ENCODE results near the gene OGFOD3. TPM values are rescaled to one million over a fixed set of nuclear protein-coding genes. Genes with fewer than 3 reads are reported as not detected.

Gene OGFOD3
- total and polyA plus RNA-seq, 9 of the 15 experiments (the other 6 are each of a cell fraction or from before 2014, with no cell fraction given), result 0.69 to 44.7 (median 18.9) TPM

DNA sequence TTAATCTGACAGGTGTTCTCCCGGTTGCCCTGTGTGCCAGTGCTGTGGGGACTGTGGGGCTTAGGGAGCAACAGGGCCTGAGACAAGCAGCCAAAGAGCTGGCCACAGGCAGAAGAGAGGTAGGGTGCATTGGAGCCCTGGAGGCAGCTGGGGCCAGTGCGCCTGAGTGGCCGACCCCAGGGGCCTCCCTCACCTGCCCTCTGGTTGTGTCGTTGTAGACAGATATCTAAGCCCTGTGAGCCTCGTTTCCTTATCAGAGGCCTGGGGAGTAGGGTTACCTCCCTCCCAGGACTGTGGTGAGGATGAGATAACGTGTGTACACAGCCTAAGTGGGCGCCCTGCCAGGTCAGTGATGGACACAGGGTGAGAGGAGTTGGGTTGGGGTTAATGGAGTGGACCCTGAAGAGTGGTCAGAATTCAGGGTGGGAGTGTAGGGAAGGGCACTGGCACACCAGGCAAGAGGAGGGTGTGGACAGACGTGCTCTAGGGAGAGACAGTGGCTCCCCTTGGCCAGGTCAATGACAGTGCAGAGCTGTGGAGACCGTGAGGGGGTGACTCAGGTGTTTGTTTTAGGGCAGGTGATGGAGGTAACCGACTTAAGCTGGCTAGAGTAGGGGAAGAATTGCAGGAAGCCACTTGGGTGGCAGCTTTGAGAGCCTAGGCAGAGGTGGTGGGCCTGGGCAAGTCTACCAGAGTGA, 43.6 kb upstream of the OGFOD3 start (continued):
- TF ChIP-seq, protein P1, sequence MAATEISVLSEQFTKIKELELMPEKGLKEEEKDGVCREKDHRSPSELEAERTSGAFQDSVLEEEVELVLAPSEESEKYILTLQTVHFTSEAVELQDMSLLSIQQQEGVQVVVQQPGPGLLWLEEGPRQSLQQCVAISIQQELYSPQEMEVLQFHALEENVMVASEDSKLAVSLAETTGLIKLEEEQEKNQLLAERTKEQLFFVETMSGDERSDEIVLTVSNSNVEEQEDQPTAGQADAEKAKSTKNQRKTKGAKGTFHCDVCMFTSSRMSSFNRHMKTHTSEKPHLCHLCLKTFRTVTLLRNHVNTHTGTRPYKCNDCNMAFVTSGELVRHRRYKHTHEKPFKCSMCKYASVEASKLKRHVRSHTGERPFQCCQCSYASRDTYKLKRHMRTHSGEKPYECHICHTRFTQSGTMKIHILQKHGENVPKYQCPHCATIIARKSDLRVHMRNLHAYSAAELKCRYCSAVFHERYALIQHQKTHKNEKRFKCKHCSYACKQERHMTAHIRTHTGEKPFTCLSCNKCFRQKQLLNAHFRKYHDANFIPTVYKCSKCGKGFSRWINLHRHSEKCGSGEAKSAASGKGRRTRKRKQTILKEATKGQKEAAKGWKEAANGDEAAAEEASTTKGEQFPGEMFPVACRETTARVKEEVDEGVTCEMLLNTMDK (IDR thresholded peaks at IDR 0.05; ENCODE audit: borderline replicate concordance, insufficient read depth, low read depth, low read length, poor library complexity, severe bottlenecking), result no peak
- TF ChIP-seq NFRKB (IDR thresholded peaks at IDR 0.05; ENCODE audit: low read depth), result peak; percentile 54
- TF ChIP-seq ZNF79 (CRISPR knock-in tag; IDR thresholded peaks at IDR 0.05; ENCODE audit: low read depth), result no peak
- TF ChIP-seq, protein P2, sequence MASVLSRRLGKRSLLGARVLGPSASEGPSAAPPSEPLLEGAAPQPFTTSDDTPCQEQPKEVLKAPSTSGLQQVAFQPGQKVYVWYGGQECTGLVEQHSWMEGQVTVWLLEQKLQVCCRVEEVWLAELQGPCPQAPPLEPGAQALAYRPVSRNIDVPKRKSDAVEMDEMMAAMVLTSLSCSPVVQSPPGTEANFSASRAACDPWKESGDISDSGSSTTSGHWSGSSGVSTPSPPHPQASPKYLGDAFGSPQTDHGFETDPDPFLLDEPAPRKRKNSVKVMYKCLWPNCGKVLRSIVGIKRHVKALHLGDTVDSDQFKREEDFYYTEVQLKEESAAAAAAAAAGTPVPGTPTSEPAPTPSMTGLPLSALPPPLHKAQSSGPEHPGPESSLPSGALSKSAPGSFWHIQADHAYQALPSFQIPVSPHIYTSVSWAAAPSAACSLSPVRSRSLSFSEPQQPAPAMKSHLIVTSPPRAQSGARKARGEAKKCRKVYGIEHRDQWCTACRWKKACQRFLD (CRISPR knock-in tag; IDR thresholded peaks at IDR 0.05), result peak; percentile 95
- peak; percentile 81; the same call in 1 of the 2 replicates for TF ChIP-seq LARP7 (IDR thresholded peaks at IDR 0.05)
- TF ChIP-seq SREBF2 (CRISPR knock-in tag; IDR thresholded peaks at IDR 0.05), result no peak
- TF ChIP-seq TRIM28 (IDR thresholded peaks at IDR 0.05), result peak; percentile 59; the same call in 1 of the 2 replicates
- 0 out of 2 replicates have a peak, but pooled peaks have one; percentile 41 for TF ChIP-seq ZNF589 (CRISPR knock-in tag; IDR thresholded peaks at IDR 0.05; ENCODE audit: low read depth)
- peak; percentile 73 for TF ChIP-seq EP400 (IDR thresholded peaks at IDR 0.05)
- TF ChIP-seq MBD2 (IDR thresholded peaks at IDR 0.05; ENCODE audit: borderline replicate concordance, low read depth), result peak; percentile 89
- TF ChIP-seq, protein P3, sequence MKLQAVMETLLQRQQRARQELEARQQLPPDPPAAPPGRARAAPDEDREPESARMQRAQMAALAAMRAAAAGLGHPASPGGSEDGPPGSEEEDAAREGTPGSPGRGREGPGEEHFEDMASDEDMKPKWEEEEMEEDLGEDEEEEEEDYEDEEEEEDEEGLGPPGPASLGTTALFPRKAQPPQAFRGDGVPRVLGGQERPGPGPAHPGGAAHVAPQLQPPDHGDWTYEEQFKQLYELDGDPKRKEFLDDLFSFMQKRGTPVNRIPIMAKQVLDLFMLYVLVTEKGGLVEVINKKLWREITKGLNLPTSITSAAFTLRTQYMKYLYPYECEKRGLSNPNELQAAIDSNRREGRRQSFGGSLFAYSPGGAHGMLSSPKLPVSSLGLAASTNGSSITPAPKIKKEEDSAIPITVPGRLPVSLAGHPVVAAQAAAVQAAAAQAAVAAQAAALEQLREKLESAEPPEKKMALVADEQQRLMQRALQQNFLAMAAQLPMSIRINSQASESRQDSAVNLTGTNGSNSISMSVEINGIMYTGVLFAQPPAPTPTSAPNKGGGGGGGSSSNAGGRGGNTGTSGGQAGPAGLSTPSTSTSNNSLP (IDR thresholded peaks at IDR 0.05; ENCODE audit: borderline replicate concordance, low read depth, low read length), result no peak
- TF ChIP-seq ATF1 (CRISPR knock-in tag; IDR thresholded peaks at IDR 0.05), result no peak
- peak; percentile 87 for TF ChIP-seq ATF1 (tag; IDR thresholded peaks at IDR 0.05)
- TF ChIP-seq ARNT (IDR thresholded peaks at IDR 0.05), result peak; percentile 90 to 94
- no peak; the same call in 1 of the 2 replicates for TF ChIP-seq ZNF583 (CRISPR knock-in tag; IDR thresholded peaks at IDR 0.05)
- no peak for TF ChIP-seq ZZZ3 (IDR thresholded peaks at IDR 0.05)
- TF ChIP-seq, protein P4, sequence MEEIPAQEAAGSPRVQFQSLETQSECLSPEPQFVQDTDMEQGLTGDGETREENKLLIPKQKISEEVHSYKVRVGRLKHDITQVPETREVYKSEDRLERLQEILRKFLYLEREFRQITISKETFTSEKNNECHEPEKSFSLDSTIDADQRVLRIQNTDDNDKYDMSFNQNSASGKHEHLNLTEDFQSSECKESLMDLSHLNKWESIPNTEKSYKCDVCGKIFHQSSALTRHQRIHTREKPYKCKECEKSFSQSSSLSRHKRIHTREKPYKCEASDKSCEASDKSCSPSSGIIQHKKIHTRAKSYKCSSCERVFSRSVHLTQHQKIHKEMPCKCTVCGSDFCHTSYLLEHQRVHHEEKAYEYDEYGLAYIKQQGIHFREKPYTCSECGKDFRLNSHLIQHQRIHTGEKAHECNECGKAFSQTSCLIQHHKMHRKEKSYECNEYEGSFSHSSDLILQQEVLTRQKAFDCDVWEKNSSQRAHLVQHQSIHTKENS (CRISPR knock-in tag; IDR thresholded peaks at IDR 0.05), result no peak
- no peak for TF ChIP-seq SRSF3 (IDR thresholded peaks at IDR 0.05; ENCODE audit: insufficient read depth, low read length)
- TF ChIP-seq ZNF217 (CRISPR knock-in tag; IDR thresholded peaks at IDR 0.05), result no peak
- peak; percentile 78; the same call in 1 of the 2 replicates for TF ChIP-seq KHSRP (IDR thresholded peaks at IDR 0.05)
- TF ChIP-seq, protein P5, sequence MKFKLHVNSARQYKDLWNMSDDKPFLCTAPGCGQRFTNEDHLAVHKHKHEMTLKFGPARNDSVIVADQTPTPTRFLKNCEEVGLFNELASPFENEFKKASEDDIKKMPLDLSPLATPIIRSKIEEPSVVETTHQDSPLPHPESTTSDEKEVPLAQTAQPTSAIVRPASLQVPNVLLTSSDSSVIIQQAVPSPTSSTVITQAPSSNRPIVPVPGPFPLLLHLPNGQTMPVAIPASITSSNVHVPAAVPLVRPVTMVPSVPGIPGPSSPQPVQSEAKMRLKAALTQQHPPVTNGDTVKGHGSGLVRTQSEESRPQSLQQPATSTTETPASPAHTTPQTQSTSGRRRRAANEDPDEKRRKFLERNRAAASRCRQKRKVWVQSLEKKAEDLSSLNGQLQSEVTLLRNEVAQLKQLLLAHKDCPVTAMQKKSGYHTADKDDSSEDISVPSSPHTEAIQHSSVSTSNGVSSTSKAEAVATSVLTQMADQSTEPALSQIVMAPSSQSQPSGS (CRISPR knock-in tag; IDR thresholded peaks at IDR 0.05), result no peak
- TF ChIP-seq PTBP1 (IDR thresholded peaks at IDR 0.05; ENCODE audit: low read depth, low read length), result 0 out of 2 replicates have a peak, but pooled peaks have one; percentile 10
